ENCODE results near the gene ZNF101.
A peak's percentile ranks its signal among the peaks of the same experiment; 100 is the strongest.

ZNF101 gene

DNA sequence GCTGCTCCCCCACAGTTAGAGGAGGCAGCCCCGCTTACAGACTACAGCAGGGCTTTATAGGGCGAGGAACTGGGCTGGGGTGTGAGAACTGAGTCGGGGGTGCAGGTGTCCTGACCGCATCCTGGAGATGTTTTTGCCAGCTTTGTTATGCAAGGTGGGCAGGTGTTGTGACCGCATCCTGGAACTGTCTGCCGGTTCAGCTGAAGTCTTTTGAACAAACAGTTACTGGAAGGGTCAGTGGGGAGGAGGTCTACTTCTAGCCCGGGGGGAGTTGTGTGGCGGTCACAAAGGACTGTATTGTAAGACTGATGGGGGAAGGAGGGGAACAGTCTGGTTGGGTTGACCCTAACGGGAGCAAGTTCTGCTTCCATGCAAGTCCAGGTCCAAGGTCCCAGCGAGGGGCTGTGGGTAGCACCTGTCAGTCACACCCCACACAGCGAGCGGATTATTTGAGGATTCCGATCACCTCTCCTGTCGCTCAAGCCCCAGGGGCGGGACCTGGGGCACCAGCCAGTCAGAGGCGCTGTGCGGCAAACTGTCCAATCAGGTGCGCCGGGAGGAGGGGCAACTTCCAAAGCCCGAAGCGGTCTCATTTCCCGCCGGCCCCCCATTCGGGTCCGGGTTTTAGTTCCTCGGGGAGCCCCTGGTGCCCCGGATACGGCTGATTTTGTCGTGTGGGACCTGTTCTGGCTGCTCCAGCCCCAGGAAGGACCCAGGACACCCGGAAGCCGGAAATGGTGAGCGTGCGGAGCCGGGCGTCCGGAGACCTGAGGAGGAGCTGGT, at the start of gene ZNF101:
Gene ZNF101, plus strand, starts transcription at position 610 of the 783 bp plus-strand sequence. Its CDS starts 125 bp downstream, at position 735.
- peak; percentile 80 for DNase-seq

DNA sequence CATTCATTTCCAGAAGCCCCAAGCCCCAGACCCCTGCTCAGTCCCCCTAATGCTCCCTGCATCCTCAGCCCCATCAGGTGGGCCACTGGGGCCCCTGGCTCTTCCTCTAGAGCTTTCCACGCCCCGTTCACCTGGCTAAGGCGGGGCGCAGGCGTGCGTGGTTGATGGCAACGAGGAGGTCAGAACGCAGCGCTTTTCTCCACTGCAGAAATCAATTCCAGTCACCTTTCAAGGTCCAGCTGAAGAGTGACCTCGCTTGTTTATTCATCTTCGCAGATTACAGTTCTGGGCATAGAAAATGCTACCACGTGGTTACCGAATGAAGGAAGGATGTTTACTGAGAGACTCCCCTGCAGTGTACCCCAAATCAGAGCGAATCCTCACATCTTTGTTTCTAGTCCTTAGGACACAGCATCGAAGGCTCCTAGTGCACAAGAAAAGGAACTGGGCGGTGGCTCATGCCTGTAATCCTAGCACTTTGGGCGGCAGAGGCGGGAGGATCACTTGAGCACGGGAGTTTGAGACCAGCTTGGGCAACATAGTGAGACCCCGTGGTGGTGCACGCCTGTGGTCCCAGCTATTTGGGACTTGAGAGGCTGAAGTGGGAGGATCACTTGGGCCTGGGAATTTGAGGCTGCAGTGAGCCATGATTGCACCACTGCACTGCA, 49.3 kb upstream of the ZNF101 start:
- no peak for DNase-seq

DNA sequence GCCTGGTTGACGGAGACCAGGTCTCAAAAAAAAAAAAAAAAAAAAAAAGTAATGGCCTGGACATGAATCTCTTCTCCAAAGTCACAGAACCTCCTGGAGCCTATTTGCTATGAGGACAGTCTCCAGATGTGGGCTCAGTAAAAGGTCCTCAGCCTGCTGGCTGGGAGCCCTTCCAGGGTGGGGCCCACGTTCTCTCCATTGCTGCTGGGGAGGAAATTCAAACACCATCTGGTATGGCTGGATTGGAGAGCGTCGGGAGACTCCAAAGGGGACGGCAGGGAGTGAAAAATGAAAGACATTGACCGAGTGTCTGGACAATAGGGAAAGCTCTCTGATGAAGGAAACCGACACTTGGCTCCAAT, 48.8 kb upstream of the ZNF101 start:
- no peak for DNase-seq

DNA sequence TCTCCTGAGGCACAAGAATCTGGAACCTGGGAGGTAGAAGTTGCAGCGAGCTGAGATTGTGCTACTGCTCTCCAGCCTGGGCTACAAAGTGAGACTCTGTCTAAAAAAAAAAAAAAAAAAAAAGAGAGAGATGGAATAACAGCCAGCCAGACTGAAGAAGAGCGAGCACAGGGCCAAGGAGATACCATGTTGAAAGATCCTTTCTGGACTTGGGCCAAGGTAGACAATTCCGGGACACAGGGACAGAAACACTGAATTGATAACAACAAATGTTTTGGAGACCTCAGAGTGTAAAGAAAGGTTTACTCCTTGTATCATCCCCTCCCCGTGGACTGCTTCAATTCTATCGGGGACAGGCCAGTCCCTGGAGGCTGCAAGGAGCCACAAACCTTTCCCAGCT, 45.3 kb upstream of the ZNF101 start:
- no peak for DNase-seq

- DNase-seq, result no peak
Measured at GRCh38 chr19:19624032-19624570, 44.5 kb upstream of the ZNF101 start.

DNA sequence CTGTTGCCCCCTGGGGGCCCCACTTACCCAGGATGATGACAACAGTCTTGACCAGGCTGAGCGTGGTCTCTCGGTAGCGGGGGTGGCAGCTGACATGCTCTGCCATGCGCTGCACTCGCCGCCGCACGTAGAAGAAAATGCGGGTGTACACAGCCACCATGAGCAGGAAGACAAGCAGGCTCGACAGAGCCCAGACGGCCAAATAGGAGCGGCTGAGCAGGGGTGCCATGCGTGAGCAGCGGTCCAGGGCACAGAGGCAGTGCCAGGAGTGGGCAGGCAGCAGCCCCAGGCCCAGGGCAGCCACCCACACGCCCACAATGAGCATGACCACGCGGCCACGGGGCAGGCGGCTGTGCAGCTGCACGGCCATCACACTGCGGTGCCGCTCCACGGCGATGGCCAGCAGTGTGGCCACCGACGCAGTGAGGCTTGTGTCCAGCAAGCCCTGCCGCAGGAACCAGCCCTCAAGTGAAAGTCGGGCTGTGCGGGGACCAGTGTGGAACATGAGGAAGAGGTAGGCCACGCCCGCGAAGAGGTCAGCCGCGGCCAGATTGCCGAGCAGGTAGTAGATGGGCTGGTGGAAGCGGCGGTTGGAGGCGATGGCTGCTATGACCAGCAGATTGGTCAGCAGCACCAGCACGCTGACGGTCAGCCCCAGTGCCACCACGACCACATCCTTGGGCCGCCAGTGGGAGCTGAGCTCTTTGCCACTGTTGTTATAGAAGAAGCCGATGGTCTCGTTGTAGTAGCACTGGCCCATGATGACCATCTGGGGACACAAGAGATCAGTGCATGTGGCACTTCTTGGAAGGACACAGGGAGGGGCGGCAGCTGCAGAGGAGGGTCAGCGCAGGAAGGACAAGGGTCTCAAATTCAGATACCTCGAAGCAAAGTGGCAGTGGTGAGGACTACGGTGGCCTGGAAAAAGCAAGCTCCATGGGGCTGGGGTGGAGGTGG, 41.8 kb upstream of the ZNF101 start:
- no peak for DNase-seq

- DNase-seq, result no peak
Measured at GRCh38 chr19:19627621-19628500, 40.8 kb upstream of the ZNF101 start, which contains the start of gene LPAR2. Gene LPAR2 (minus strand): TSS chr19:19628220. CDS start chr19:19627275, 945 bp downstream.

GRCh38 chr19:19628501-19629134, 40.0 kb upstream of the ZNF101 start:
- no peak for DNase-seq

GRCh38 chr19:19630062-19630414, 38.6 kb upstream of the ZNF101 start:
- no peak for DNase-seq

GRCh38 chr19:19630426-19630825, 38.2 kb upstream of the ZNF101 start:
- DNase-seq, result no peak

DNA sequence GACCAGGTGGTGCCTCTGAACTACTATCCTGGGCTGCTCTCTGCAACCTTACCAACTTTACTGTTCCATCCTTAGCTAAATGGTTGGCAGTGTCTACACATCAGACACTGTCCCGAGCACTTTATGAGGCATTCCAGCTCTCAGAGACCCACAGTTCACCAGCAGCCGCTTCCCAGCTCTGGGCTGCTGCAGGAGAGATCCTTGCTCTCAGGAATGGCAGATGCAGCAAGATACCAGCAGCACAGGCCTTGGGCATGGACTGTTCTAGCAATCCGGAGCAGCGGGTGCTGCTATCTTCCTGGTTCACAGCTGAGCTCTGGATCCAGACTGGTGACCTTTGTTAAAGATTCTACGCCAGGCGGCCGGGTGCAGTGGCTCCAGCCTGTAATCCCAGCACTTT, 37.3 kb upstream of the ZNF101 start:
- no peak for DNase-seq

DNA sequence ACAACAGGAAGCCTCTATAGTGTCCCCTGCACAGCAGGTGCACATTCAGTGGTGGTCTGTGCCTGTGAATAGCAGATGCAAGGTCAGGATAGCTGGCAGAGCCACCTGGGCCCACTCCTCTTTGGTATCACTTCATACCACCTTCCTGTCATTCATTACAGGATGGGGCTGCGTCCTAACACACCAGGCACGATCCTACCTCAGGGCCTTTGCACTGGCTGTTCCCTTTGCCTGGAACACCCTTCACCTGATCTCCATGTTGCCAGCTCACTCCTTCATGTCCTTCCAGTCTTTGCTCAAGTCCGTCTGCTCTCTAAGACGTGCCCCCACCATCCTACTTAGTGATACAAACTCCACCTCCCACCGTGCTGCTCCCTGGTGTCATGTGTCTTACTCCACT, 36.0 kb upstream of the ZNF101 start:
- no peak for DNase-seq

DNA sequence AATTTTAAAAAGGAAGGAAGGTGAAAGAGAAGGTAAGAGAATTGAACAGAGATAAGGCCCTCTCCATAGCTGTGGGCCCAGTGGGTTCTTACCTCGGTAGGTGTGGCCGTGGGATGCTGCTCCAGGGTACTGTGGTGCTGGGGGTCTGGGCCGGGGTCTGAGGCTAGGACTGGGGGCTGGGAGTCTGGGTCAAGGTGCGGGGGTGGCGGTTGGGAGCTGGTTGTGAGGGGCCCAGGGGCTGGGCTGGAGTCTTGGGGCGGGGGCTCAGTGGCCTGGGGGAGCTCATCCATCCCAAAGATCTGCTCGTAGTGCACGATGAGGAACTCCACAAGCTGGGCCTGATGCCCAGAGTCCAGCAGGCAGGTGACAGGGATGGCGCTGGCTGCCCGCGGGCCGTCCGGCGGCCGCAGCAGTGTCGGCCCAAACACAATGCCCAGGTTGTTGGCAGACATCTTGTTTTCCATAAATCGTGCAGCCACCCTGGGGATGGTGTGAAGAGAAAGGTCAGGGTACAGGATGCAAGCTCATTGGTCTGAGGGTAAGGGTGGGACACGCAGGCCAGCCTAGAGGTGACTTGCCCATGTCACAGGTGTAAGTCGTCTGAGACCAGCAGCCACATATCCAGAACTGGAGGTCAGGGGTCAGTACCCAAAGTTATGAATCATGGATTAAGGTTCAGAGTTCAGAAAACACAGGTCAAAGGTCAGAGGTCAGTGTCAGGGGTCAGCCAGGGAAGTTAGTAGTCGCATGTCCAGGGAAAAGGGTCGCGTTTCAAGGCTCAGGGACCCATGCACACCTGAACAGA, 34.7 kb upstream of the ZNF101 start:
- DNase-seq, result no peak

- DNase-seq, result no peak
Measured at GRCh38 chr19:19634516-19635312, 33.9 kb upstream of the ZNF101 start.

DNA sequence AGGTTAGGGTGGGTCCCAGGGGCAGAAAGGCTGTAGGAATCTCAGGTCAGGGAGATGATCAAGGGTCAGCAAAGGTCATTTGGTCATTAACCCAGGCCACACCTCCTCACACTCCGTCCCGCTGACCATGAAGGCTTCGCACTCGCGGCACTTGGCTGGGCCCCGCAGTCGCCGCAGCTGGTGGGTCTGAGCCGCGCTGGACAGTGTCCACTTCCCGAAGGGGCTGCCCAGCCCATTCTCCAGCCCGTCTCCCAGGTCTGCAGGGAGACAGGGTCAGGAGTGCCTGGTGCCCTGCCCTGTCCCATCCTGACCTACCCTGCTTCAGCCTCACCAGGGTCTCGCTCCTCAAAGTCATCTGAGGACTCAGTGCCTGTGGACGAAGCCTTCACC, 33.3 kb upstream of the ZNF101 start:
- DNase-seq, result no peak

GRCh38 chr19:19636573-19637185, 32.0 kb upstream of the ZNF101 start:
- no peak for DNase-seq

GRCh38 chr19:19637186-19637522, 31.5 kb upstream of the ZNF101 start:
- no peak for DNase-seq

GRCh38 chr19:19637523-19638251, 31.0 kb upstream of the ZNF101 start:
- no peak for DNase-seq
